ENCODE data around the gene USPL1. TPM values are rescaled to one million over a fixed set of nuclear protein-coding genes. Genes with fewer than 3 reads are reported as not detected.

Gene USPL1
- total RNA-seq, 1 donor from 2014 or later = 14.0 TPM

GRCh38 chr13:30671271-30671815 is 53.6 kb downstream of the USPL1 start:
- Mint-ChIP-seq H3K27me3 (ENCODE audit: low read depth) (peaks cover 13% of the 10 kb centered on the region), H3K36me3 (ENCODE audit: low read depth) (no peaks in the 10 kb centered on the region), H3K9me3 (peaks cover 4% of the 10 kb centered on the region), H3K27ac (no peak overlapping the region), H3K4me1 (ENCODE audit: low read depth) (peaks cover 18% of the 10 kb centered on the region), H3K4me3 (ENCODE audit: low read depth) (no peak overlapping the region)
- DNase-seq (ENCODE audit: low spot score) = no peak
- intact Hi-C loops (cut with micrococcal nuclease) = loop anchor here (5.0 to 10.0 kb wide), 4 partner anchors 54 to 376 kb away; partner anchors contain the start of genes HMGB1 and USPL1

- peak; percentile 85 for DNase-seq (ENCODE audit: low spot score)
- Mint-ChIP-seq H3K4me1 (ENCODE audit: low read depth) (peaks cover 18% of the 10 kb centered on the region), H3K36me3 (ENCODE audit: low read depth) (no peaks in the 10 kb centered on the region), H3K27ac (peak overlapping the region; percentile 73), H3K4me3 (ENCODE audit: low read depth) (peak overlapping the region; percentile 86), H3K27me3 (ENCODE audit: low read depth) (peaks cover 29% of the 10 kb centered on the region), H3K9me3 (peaks cover 4% of the 10 kb centered on the region)
- intact Hi-C loops (cut with micrococcal nuclease) = loop anchor here (1.0 to 10.0 kb wide), 7 partner anchors 20 to 373 kb away; partner anchors contain the start of genes HMGB1 and USPL1
These were observed 56.2 kb downstream of the USPL1 start for GRCh38 chr13:30673669-30674521.

GRCh38 chr13:30675717-30676116 is 58.0 kb downstream of the USPL1 start:
- no peak overlapping the region for H3K4me3 Mint-ChIP-seq (ENCODE audit: low read depth)

GRCh38 chr13:30676672-30677071 is 59.0 kb downstream of the USPL1 start:
- H3K27ac Mint-ChIP-seq = no peak overlapping the region
- intact Hi-C loops (cut with micrococcal nuclease) = loop anchor here (10.0 kb wide), 2 partner anchors 188 to 212 kb away; partner anchors contain the start of gene HMGB1

More at GRCh38 chr13:30675717-30676116, 58.0 kb downstream of the USPL1 start:
- intact Hi-C loops (cut with micrococcal nuclease) = loop anchor here (10.0 kb wide), 2 partner anchors 189 to 211 kb away; partner anchors contain the start of gene HMGB1
- Mint-ChIP-seq H3K36me3 (ENCODE audit: low read depth) (no peaks in the 10 kb centered on the region), H3K27ac (no peak overlapping the region), H3K27me3 (ENCODE audit: low read depth) (peaks cover 29% of the 10 kb centered on the region), H3K9me3 (peaks cover 4% of the 10 kb centered on the region), H3K4me1 (ENCODE audit: low read depth) (peaks cover 25% of the 10 kb centered on the region)
- DNase-seq (ENCODE audit: low spot score) = no peak

GRCh38 chr13:30679483-30680330 is 62.0 kb downstream of the USPL1 start:
- intact Hi-C loops (cut with micrococcal nuclease) = loop anchor here (10.0 kb wide), 2 partner anchors 185 to 215 kb away; partner anchors contain the start of gene HMGB1
- peaks cover 4% of the 10 kb centered on the region for H3K9me3 Mint-ChIP-seq
- no peak overlapping the region for H3K4me3 Mint-ChIP-seq (ENCODE audit: low read depth)
- H3K36me3 Mint-ChIP-seq (ENCODE audit: low read depth) = no peaks in the 10 kb centered on the region
- peaks cover 26% of the 10 kb centered on the region for H3K27me3 Mint-ChIP-seq (ENCODE audit: low read depth)
- H3K27ac Mint-ChIP-seq = no peak overlapping the region
- peak; percentile 21 for DNase-seq (ENCODE audit: low spot score)
- peaks cover 12% of the 10 kb centered on the region for H3K4me1 Mint-ChIP-seq (ENCODE audit: low read depth)

More at GRCh38 chr13:30676672-30677071, 59.0 kb downstream of the USPL1 start:
- Mint-ChIP-seq H3K27me3 (ENCODE audit: low read depth) (peaks cover 26% of the 10 kb centered on the region), H3K4me3 (ENCODE audit: low read depth) (no peak overlapping the region), H3K4me1 (ENCODE audit: low read depth) (peaks cover 23% of the 10 kb centered on the region), H3K9me3 (peaks cover 4% of the 10 kb centered on the region), H3K36me3 (ENCODE audit: low read depth) (no peaks in the 10 kb centered on the region)
- DNase-seq (ENCODE audit: low spot score) = no peak

- H3K27ac Mint-ChIP-seq = no peak overlapping the region
- no peaks in the 10 kb centered on the region for H3K36me3 Mint-ChIP-seq (ENCODE audit: low read depth)
- peaks cover 7% of the 10 kb centered on the region for H3K4me1 Mint-ChIP-seq (ENCODE audit: low read depth)
- H3K27me3 Mint-ChIP-seq (ENCODE audit: low read depth) = peaks cover 18% of the 10 kb centered on the region
- intact Hi-C loops (cut with micrococcal nuclease) = no loop called here
- no peak overlapping the region for H3K4me3 Mint-ChIP-seq (ENCODE audit: low read depth)
- H3K9me3 Mint-ChIP-seq = no peaks in the 10 kb centered on the region
- DNase-seq (ENCODE audit: low spot score) = no peak
These were observed 64.1 kb downstream of the USPL1 start for GRCh38 chr13:30681843-30682242.

GRCh38 chr13:30685320-30685859 is 67.7 kb downstream of the USPL1 start:
- H3K27ac Mint-ChIP-seq = no peak overlapping the region
- H3K27me3 Mint-ChIP-seq (ENCODE audit: low read depth) = peaks cover 18% of the 10 kb centered on the region
- peaks cover 7% of the 10 kb centered on the region for H3K9me3 Mint-ChIP-seq
- H3K36me3 Mint-ChIP-seq (ENCODE audit: low read depth) = peaks cover 6% of the 10 kb centered on the region
- no peak overlapping the region for H3K4me3 Mint-ChIP-seq (ENCODE audit: low read depth)
- no peak for DNase-seq (ENCODE audit: low spot score)
- H3K4me1 Mint-ChIP-seq (ENCODE audit: low read depth) = peaks cover 3% of the 10 kb centered on the region
- intact Hi-C loops (cut with micrococcal nuclease) = loop anchor here (5.0 kb wide), 1 partner anchor 42 kb away; no protein-coding TSS in a partner anchor

GRCh38 chr13:30685987-30686386 is 68.3 kb downstream of the USPL1 start:
- no peak overlapping the region for H3K4me3 Mint-ChIP-seq (ENCODE audit: low read depth)
- DNase-seq (ENCODE audit: low spot score) = no peak
- peaks cover 5% of the 10 kb centered on the region for H3K4me1 Mint-ChIP-seq (ENCODE audit: low read depth)
- intact Hi-C loops (cut with micrococcal nuclease) = loop anchor here (5.0 kb wide), 1 partner anchor 41 kb away; no protein-coding TSS in a partner anchor
- peaks cover 6% of the 10 kb centered on the region for H3K36me3 Mint-ChIP-seq (ENCODE audit: low read depth)
- H3K27me3 Mint-ChIP-seq (ENCODE audit: low read depth) = peaks cover 18% of the 10 kb centered on the region
- peaks cover 7% of the 10 kb centered on the region for H3K9me3 Mint-ChIP-seq
- H3K27ac Mint-ChIP-seq = no peak overlapping the region

- Mint-ChIP-seq H3K27me3 (ENCODE audit: low read depth) (peaks cover 22% of the 10 kb centered on the region), H3K36me3 (ENCODE audit: low read depth) (peaks cover 6% of the 10 kb centered on the region), H3K4me1 (ENCODE audit: low read depth) (peaks cover 5% of the 10 kb centered on the region), H3K4me3 (ENCODE audit: low read depth) (no peak overlapping the region), H3K9me3 (peaks cover 7% of the 10 kb centered on the region), H3K27ac (no peak overlapping the region)
- intact Hi-C loops (cut with micrococcal nuclease) = loop anchor here (5.0 kb wide), 1 partner anchor 40 kb away; no protein-coding TSS in a partner anchor
- no peak for DNase-seq (ENCODE audit: low spot score)
These were observed 69.9 kb downstream of the USPL1 start for GRCh38 chr13:30687601-30688000.

GRCh38 chr13:30689752-30690151 is 72.0 kb downstream of the USPL1 start:
- Mint-ChIP-seq H3K27ac (no peak overlapping the region), H3K4me3 (ENCODE audit: low read depth) (no peak overlapping the region), H3K9me3 (peaks cover 7% of the 10 kb centered on the region), H3K36me3 (ENCODE audit: low read depth) (peaks cover 6% of the 10 kb centered on the region), H3K4me1 (ENCODE audit: low read depth) (peaks cover 5% of the 10 kb centered on the region), H3K27me3 (ENCODE audit: low read depth) (peaks cover 40% of the 10 kb centered on the region)
- intact Hi-C loops (cut with micrococcal nuclease) = loop anchor here (5.0 kb wide), 1 partner anchor 38 kb away; no protein-coding TSS in a partner anchor
- DNase-seq (ENCODE audit: low spot score) = no peak

GRCh38 chr13:30690282-30691188 is 72.8 kb downstream of the USPL1 start:
- intact Hi-C loops (cut with micrococcal nuclease) = no loop called here
- Mint-ChIP-seq H3K27me3 (ENCODE audit: low read depth) (peaks cover 41% of the 10 kb centered on the region), H3K4me3 (ENCODE audit: low read depth) (peak overlapping the region; percentile 30), H3K9me3 (peaks cover 7% of the 10 kb centered on the region), H3K27ac (no peak overlapping the region), H3K36me3 (ENCODE audit: low read depth) (peaks cover 6% of the 10 kb centered on the region), H3K4me1 (ENCODE audit: low read depth) (peaks cover 8% of the 10 kb centered on the region)
- peak; percentile 21 for DNase-seq (ENCODE audit: low spot score)
